A673 (cell line): ENCODE data around the gene LMTK3. TPM values are rescaled to one million over a fixed set of nuclear protein-coding genes. Genes with fewer than 3 reads are reported as not detected.

Experiments
- BruUV-seq: library from RNA; stranded (reverse); fragments of 400-500 nt; replicated peaks from 2 replicates; lab custom pipeline; 2021; lab: Mats Ljungman, UMichigan
- CTCF ChIA-PET: fragments of 300-600 bp; sonication (Branson Sonifier 250); formaldehyde crosslinking; loops from one replicate; lab custom pipeline; 2022; ENCODE audit warnings: antibody characterized with exemption; lab: Charles Lee
- POLR2A ChIA-PET: fragments of 300-600 bp; sonication (Branson Sonifier 250); formaldehyde crosslinking; loops from one replicate; lab custom pipeline; 2022; ENCODE audit warnings: antibody characterized with exemption; ENCODE audit not compliant: low non-redundant PET; lab: Charles Lee
- DNase-seq: peaks from one replicate; pipeline ENCODE4 v3.0.0-alpha.2; 2015; ENCODE audit warnings: low spot score
- H3K27ac ChIP-seq: fragments of 200-600 bp; sonication (generic); 2 replicates; pipeline ENCODE4 v1.5.1; 2016; ENCODE audit warnings: mixed run types, low read depth, mild to moderate bottlenecking, mixed read lengths, antibody characterized with exemption, low read length; ENCODE audit not compliant: poor library complexity, severe bottlenecking
- H3K27me3 ChIP-seq: fragments of 200-600 bp; sonication (generic); replicated peaks from 2 replicates; pipeline ENCODE4 v1.6.1; 2017; ENCODE audit warnings: mixed run types, low read depth, mild to moderate bottlenecking, mixed read lengths, antibody characterized with exemption, low read length; ENCODE audit not compliant: insufficient read depth, poor library complexity
- H3K36me3 ChIP-seq: fragments of 200-600 bp; sonication (generic); 2 replicates; pipeline ENCODE4 v1.6.1; 2016; ENCODE audit warnings: mixed run types, mild to moderate bottlenecking, mixed read lengths, antibody characterized with exemption, low read length; ENCODE audit not compliant: insufficient read depth, poor library complexity, severe bottlenecking
- H3K4me1 ChIP-seq: fragments of 200-600 bp; sonication (generic); 2 replicates; pipeline ENCODE4 v1.6.1; 2017; ENCODE audit warnings: mixed run types, mild to moderate bottlenecking, mixed read lengths, antibody characterized with exemption, low read length; ENCODE audit not compliant: insufficient read depth, poor library complexity, severe bottlenecking
- H3K4me3 ChIP-seq: fragments of 200-600 bp; sonication (generic); 2 replicates; pipeline ENCODE4 v1.5.1; 2016; ENCODE audit warnings: low read depth, mixed run types, mild to moderate bottlenecking, mixed read lengths, low read length; ENCODE audit not compliant: poor library complexity, severe bottlenecking
- H3K9me3 ChIP-seq: fragments of 200-600 bp; sonication (generic); 2 replicates; pipeline ENCODE4 v1.6.1; 2016; ENCODE audit warnings: mixed run types, low read depth, mild to moderate bottlenecking, mixed read lengths, antibody characterized with exemption, low read length; ENCODE audit not compliant: poor library complexity, severe bottlenecking
- CTCF ChIP-seq: fragments of 300-800, 200-600 bp; sonication (generic); conservative IDR thresholded peaks from 2 replicates; pipeline ENCODE4 v1.5.1; 2017; ENCODE audit warnings: low read depth, mild to moderate bottlenecking, antibody characterized with exemption, low read length, moderate library complexity, mixed read lengths
- EZH2 ChIP-seq: fragments of 200-600 bp; sonication (generic); IDR thresholded peaks from 2 replicates; pipeline ENCODE4 v1.6.1; 2017; ENCODE audit warnings: borderline replicate concordance, low read depth, mild to moderate bottlenecking, mixed read lengths, antibody characterized with exemption, low read length; ENCODE audit not compliant: poor library complexity, severe bottlenecking
- intact Hi-C: fragments of 100-400 bp; cut with micrococcal nuclease; formaldehyde crosslinking; loops from one replicate; pipeline ENCODE4 v1.10.0; 2022; ENCODE audit not compliant: unreplicated experiment
- total RNA-seq: library from RNA; stranded (reverse); gene quantifications from 2 replicates; pipeline ENCODE4 v1.2.3, GENCODE V29; 2021

The LMTK3 gene
- total RNA-seq, 1 experiment from 2014 or later: 0.52 TPM

GRCh38 chr19:48461651-48461981 lies 50.0 kb downstream of the LMTK3 start:
- TF ChIP-seq EZH2: no peak
- no peak for TF ChIP-seq CTCF
- Histone ChIP-seq H3K27ac (no peak overlapping the region), H3K27me3 (no peaks in the 10 kb centered on the region), H3K36me3 (peaks cover 29% of the 10 kb centered on the region), H3K9me3 (no peaks in the 10 kb centered on the region), H3K4me3 (no peak overlapping the region), H3K4me1 (no peaks in the 10 kb centered on the region)
- intact Hi-C loops: no loop called here
- ChIA-PET POLR2A (no interaction called here), CTCF (no interaction called here)
- no peak for DNase-seq
- BruUV-seq: no TSS peak

GRCh38 chr19:48458016-48458415 lies 53.6 kb downstream of the LMTK3 start:
- CTCF ChIA-PET: no interaction called here
- POLR2A ChIA-PET: no interaction called here

GRCh38 chr19:48456864-48457263 lies 54.8 kb downstream of the LMTK3 start:
- Histone ChIP-seq H3K9me3 (no peaks in the 10 kb centered on the region), H3K4me1 (no peaks in the 10 kb centered on the region), H3K27me3 (no peaks in the 10 kb centered on the region), H3K27ac (no peak overlapping the region), H3K4me3 (no peak overlapping the region), H3K36me3 (peaks cover 44% of the 10 kb centered on the region)
- POLR2A ChIA-PET: no interaction called here
- intact Hi-C loops: no loop called here
- no TSS peak for BruUV-seq
- CTCF ChIA-PET: interaction anchor here (0.6 kb wide), 1 partner anchor 136 kb away, joined by 3 read pairs; no protein-coding TSS in a partner anchor
- no peak for TF ChIP-seq EZH2
- TF ChIP-seq CTCF: no peak
- no peak for DNase-seq

More at GRCh38 chr19:48458016-48458415, 53.6 kb downstream of the LMTK3 start:
- BruUV-seq: no TSS peak
- intact Hi-C loops: no loop called here
- no peak for TF ChIP-seq EZH2
- TF ChIP-seq CTCF: no peak
- no peak for DNase-seq
- Histone ChIP-seq H3K4me1 (no peaks in the 10 kb centered on the region), H3K27ac (no peak overlapping the region), H3K9me3 (no peaks in the 10 kb centered on the region), H3K4me3 (no peak overlapping the region), H3K27me3 (no peaks in the 10 kb centered on the region), H3K36me3 (peaks cover 42% of the 10 kb centered on the region)
